Stimulated activated naive B cell treated with anti-CD40 and anti-IgM and Interleukin-4, amounts not matched to agents 10 μg/mL and 1 μg/mL and 100 μg/mL, for 72 hours (primary cell): ENCODE data around the gene ARHGEF26.

Experiments used
- ATAC-seq, 2 donors: fragments of 150-1000 bp; cut with Tn5 transposase; replicated peaks; 2 replicates each; pipeline ENCODE4 v1.10.0; 2021; ENCODE audit warnings: moderate library complexity in 1 of 2
- DNase-seq: peaks from one replicate; pipeline ENCODE4 v3.0.0; 2021
- H3K27ac Mint-ChIP-seq: one replicate; pipeline ENCODE4 v1.8.0; 2022; ENCODE audit warnings: mild to moderate bottlenecking, mixed read lengths
- H3K27me3 Mint-ChIP-seq, 2 donors: one replicate each; pipeline ENCODE4 v1.8.0; 2022; ENCODE audit warnings: mixed read lengths in 2 of 2
- H3K36me3 Mint-ChIP-seq, 2 donors: one replicate each; pipeline ENCODE4 v1.8.0; 2022; ENCODE audit warnings: mixed read lengths in 2 of 2, mild to moderate bottlenecking in 1 of 2
- H3K4me1 Mint-ChIP-seq, 2 donors: one replicate each; pipeline ENCODE4 v1.8.0; 2022; ENCODE audit warnings: mixed read lengths in 2 of 2, mild to moderate bottlenecking in 1 of 2
- H3K4me3 Mint-ChIP-seq, 2 donors: one replicate each; pipeline ENCODE4 v1.8.0; 2022; ENCODE audit warnings: mild to moderate bottlenecking in 2 of 2, mixed read lengths in 2 of 2, moderate library complexity in 1 of 2
- H3K9me3 Mint-ChIP-seq, 2 donors: one replicate each; pipeline ENCODE4 v1.8.0; 2022; ENCODE audit warnings: mixed read lengths in 2 of 2, mild to moderate bottlenecking in 1 of 2

Gene ARHGEF26

DNA sequence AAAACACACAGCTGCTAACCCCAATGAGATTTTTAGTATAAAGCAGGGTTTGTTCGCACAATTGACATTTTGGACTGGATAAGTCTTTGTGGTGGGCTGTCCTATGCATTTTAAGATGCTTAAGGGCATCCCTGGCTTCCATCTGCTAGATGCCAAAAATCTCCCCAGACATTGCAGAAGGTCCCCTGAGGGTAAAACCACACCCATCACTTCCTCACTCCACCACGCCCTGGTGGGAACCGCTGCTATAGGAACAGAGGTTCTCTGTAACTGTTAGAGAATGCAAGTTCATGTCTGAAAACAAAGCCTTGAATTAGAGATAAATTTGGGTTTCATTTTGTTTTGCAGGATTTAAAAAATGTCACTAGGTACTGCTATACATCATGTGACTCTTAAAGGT, 67.7 kb downstream of the ARHGEF26 start:
- H3K36me3 Mint-ChIP-seq, result no peaks in the 10 kb centered on the region
- H3K4me3 Mint-ChIP-seq, result no peak overlapping the region
- DNase-seq (no peak), ATAC-seq (peak; percentile 59)
- H3K4me1 Mint-ChIP-seq, result peaks cover 0 to 6% of the 10 kb centered on the region in 2 donors
- no peaks in the 10 kb centered on the region for H3K9me3 Mint-ChIP-seq
- H3K27me3 Mint-ChIP-seq, result peaks cover 0 to 3% of the 10 kb centered on the region in 2 donors
- no peak overlapping the region for H3K27ac Mint-ChIP-seq

- ATAC-seq (no peak), DNase-seq (no peak)
- Mint-ChIP-seq H3K27me3 (peaks cover 0 to 3% of the 10 kb centered on the region in 2 donors), H3K9me3 (no peaks in the 10 kb centered on the region), H3K4me3 (no peak overlapping the region), H3K36me3 (no peaks in the 10 kb centered on the region), H3K27ac (no peak overlapping the region), H3K4me1 (peaks cover 0 to 6% of the 10 kb centered on the region in 2 donors)
Measured at GRCh38 chr3:154191520-154191919, 70.3 kb downstream of the ARHGEF26 start.

GRCh38 chr3:154192225-154192624, 71.0 kb downstream of the ARHGEF26 start:
- H3K4me1 Mint-ChIP-seq, result peaks cover 0 to 6% of the 10 kb centered on the region in 2 donors
- no peak overlapping the region for H3K27ac Mint-ChIP-seq
- no peak for ATAC-seq
- H3K4me3 Mint-ChIP-seq, result no peak overlapping the region
- no peaks in the 10 kb centered on the region for H3K9me3 Mint-ChIP-seq
- no peaks in the 10 kb centered on the region for H3K36me3 Mint-ChIP-seq
- peaks cover 0 to 3% of the 10 kb centered on the region in 2 donors for H3K27me3 Mint-ChIP-seq
- no peak for DNase-seq

DNA sequence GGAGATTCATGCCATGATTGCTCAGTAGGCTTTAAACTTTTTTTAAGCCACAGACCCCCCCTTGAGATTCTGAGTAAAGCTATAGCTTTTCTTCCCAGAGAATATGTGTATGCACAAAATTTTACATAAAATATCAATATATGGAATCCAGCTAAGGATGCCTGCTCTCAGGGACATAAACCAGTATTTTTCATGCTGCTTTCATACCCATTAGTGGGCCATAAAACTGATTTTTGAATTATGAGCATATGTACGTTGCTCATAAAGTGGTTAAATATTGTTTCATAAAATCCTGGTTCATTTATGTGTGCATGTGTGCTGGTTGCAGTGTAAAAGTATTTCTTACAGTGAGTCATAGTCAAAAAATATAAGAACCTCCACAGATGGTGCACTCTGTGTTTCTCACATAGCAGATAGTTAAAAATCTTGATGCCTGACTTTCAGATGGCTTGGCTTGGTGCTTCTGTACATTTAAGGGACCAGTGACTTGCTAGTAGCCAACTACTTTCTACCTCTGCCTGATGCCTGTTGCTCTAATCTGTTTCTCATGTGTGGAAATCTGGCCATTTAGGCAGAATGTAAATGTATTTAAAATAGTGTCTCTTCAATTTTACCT, 71.9 kb downstream of the ARHGEF26 start:
- H3K27me3 Mint-ChIP-seq, result peaks cover 0 to 3% of the 10 kb centered on the region in 2 donors
- no peak overlapping the region for H3K4me3 Mint-ChIP-seq
- H3K9me3 Mint-ChIP-seq, result no peaks in the 10 kb centered on the region
- DNase-seq (no peak), ATAC-seq (no peak)
- H3K27ac Mint-ChIP-seq, result no peak overlapping the region
- H3K36me3 Mint-ChIP-seq, result no peaks in the 10 kb centered on the region
- peaks cover 0 to 6% of the 10 kb centered on the region in 2 donors for H3K4me1 Mint-ChIP-seq

- no peaks in the 10 kb centered on the region for H3K36me3 Mint-ChIP-seq
- no peak for ATAC-seq
- H3K4me3 Mint-ChIP-seq, result no peak overlapping the region
- peaks cover under 1 to 1% of the 10 kb centered on the region in 2 donors for H3K9me3 Mint-ChIP-seq
- H3K4me1 Mint-ChIP-seq, result no peaks in the 10 kb centered on the region
- no peak overlapping the region for H3K27ac Mint-ChIP-seq
- no peak for DNase-seq
- H3K27me3 Mint-ChIP-seq, result peaks cover 0 to 3% of the 10 kb centered on the region in 2 donors
Measured at GRCh38 chr3:154194877-154195276, 73.7 kb downstream of the ARHGEF26 start.

- no peaks in the 10 kb centered on the region for H3K4me1 Mint-ChIP-seq
- H3K27me3 Mint-ChIP-seq, result peaks cover 0 to 3% of the 10 kb centered on the region in 2 donors
- H3K36me3 Mint-ChIP-seq, result no peaks in the 10 kb centered on the region
- no peak overlapping the region for H3K4me3 Mint-ChIP-seq
- DNase-seq (no peak), ATAC-seq (no peak)
- no peak overlapping the region for H3K27ac Mint-ChIP-seq
- H3K9me3 Mint-ChIP-seq, result peaks cover 3 to 5% of the 10 kb centered on the region in 2 donors
Measured at GRCh38 chr3:154195620-154196356, 74.6 kb downstream of the ARHGEF26 start.

DNA sequence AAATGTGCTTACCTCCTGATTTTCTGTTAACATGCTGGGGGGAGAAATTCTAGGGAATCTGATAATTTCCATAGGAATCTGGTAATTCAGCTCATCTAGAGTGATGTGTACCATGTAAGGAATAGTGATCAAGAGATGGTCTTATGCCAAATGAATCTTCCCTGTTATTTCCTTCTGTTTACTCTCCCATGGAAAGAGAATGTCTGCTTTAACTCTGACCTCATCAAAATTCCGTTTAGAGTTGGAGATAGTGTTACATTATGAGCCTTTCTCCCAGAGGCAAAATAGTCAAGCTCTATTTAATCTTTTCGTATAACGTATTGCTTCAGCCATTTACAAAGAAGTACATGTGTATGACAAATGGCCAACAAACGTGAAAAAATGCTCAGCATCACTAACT, 76.6 kb downstream of the ARHGEF26 start:
- Mint-ChIP-seq H3K9me3 (peaks cover 3 to 5% of the 10 kb centered on the region in 2 donors), H3K4me3 (no peak overlapping the region), H3K36me3 (no peaks in the 10 kb centered on the region), H3K27ac (no peak overlapping the region), H3K27me3 (no peaks in the 10 kb centered on the region), H3K4me1 (no peaks in the 10 kb centered on the region)
- DNase-seq, result no peak
- no peak for ATAC-seq

DNA sequence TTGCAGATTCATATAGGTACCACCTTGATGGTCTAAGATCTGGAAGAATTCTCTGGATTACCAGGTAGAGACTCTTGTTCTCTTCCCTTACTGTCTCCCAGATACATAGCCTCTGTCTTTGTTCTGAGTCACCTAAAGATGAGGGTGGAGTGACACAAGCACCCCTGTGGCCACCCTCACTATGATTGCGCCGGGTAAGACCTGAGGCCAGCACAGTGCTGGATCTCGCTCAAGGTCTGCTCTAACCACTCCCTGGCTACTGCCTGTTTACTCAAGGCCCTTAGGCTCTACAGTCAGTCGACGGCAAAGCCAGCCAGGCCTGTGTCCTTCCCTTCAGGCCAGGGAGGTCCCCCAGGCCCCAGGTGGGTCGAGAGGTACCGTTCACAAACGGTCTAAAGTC, 88.3 kb downstream of the ARHGEF26 start:
- Mint-ChIP-seq H3K36me3 (no peaks in the 10 kb centered on the region), H3K4me1 (no peaks in the 10 kb centered on the region), H3K27me3 (peaks cover 0 to 3% of the 10 kb centered on the region in 2 donors), H3K27ac (no peak overlapping the region), H3K4me3 (no peak overlapping the region), H3K9me3 (peaks cover 7 to 10% of the 10 kb centered on the region in 2 donors)
- DNase-seq (no peak), ATAC-seq (no peak)

DNA sequence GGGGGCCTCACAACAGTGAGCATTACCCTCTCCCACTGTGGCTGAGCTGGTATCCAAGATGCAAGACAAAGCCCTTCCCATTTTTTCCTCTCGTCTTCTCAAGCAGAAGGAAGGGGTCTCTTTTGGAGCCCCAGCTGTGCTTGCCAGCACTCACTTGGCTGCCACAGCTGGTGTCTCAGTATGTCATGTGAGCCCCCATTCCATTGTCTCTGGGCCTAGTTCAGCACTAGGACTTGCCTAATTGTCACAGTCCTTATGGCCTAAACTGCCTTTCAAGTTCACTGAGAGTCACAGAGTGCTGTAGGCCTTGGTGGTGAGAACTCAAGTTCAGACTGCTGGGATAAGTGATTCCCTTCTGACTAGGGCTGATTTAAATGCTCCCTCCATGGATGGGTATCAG, 89.8 kb downstream of the ARHGEF26 start:
- ATAC-seq (no peak), DNase-seq (no peak)
- peaks cover 0 to 3% of the 10 kb centered on the region in 2 donors for H3K27me3 Mint-ChIP-seq
- no peak overlapping the region for H3K27ac Mint-ChIP-seq
- H3K9me3 Mint-ChIP-seq, result peaks cover 3 to 4% of the 10 kb centered on the region in 2 donors
- H3K4me1 Mint-ChIP-seq, result no peaks in the 10 kb centered on the region
- no peaks in the 10 kb centered on the region for H3K36me3 Mint-ChIP-seq
- H3K4me3 Mint-ChIP-seq, result no peak overlapping the region

GRCh38 chr3:154214306-154214705, 93.1 kb downstream of the ARHGEF26 start:
- H3K9me3 Mint-ChIP-seq, result no peaks in the 10 kb centered on the region
- no peaks in the 10 kb centered on the region for H3K27me3 Mint-ChIP-seq
- no peaks in the 10 kb centered on the region for H3K4me1 Mint-ChIP-seq
- H3K4me3 Mint-ChIP-seq, result no peak overlapping the region
- H3K27ac Mint-ChIP-seq, result no peak overlapping the region
- DNase-seq, result no peak
- no peak for ATAC-seq
- no peaks in the 10 kb centered on the region for H3K36me3 Mint-ChIP-seq

- DNase-seq, result no peak
- H3K27me3 Mint-ChIP-seq, result no peaks in the 10 kb centered on the region
- H3K27ac Mint-ChIP-seq, result no peak overlapping the region
- no peaks in the 10 kb centered on the region for H3K36me3 Mint-ChIP-seq
- no peak for ATAC-seq
- H3K4me1 Mint-ChIP-seq, result no peaks in the 10 kb centered on the region
- H3K9me3 Mint-ChIP-seq, result no peaks in the 10 kb centered on the region
- no peak overlapping the region for H3K4me3 Mint-ChIP-seq
Measured at GRCh38 chr3:154217671-154218070, 96.5 kb downstream of the ARHGEF26 start.

DNA sequence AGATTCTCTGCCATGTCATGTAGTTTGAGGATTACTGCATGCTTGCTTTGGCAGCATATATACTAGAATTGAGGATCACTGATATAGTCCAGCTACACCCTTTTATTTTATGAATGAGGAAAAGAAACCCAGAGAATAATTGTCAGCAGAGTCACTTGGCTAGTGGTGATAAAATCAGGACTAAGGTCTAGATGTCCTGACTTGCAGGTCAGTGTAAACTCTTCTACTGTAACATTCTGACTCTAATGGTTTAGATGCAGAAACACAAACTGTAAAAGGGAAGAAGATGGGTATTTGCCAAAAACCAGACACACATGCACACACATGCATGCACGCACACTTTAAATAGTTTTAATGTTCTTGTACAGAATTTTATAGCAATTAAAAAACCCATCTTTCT, 97.5 kb downstream of the ARHGEF26 start:
- Mint-ChIP-seq H3K27ac (no peak overlapping the region), H3K4me3 (no peak overlapping the region), H3K9me3 (no peaks in the 10 kb centered on the region), H3K4me1 (no peaks in the 10 kb centered on the region), H3K27me3 (no peaks in the 10 kb centered on the region), H3K36me3 (no peaks in the 10 kb centered on the region)
- ATAC-seq (no peak), DNase-seq (no peak)

DNA sequence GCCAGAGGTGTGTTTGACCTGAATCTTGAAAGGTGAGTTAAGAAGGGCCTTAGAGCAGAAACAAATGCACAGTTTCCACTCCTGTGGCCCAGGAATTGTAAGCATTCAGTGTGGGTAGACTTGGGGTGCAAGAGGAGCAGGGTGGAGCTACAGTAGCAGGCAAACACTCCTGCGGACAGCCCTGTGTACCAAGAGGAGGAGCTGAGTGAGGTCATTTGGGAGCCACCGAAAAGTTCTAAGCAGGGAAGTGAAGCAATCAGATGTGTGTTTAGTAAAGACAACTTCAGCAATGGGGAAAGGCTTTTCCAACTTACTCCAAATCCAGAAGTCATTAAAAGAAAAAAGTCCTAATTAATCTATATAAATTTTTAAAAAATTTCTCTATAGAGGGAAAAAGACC, 99.3 kb downstream of the ARHGEF26 start:
- H3K9me3 Mint-ChIP-seq, result no peaks in the 10 kb centered on the region
- H3K27me3 Mint-ChIP-seq, result no peaks in the 10 kb centered on the region
- DNase-seq (no peak), ATAC-seq (no peak)
- no peak overlapping the region for H3K4me3 Mint-ChIP-seq
- no peaks in the 10 kb centered on the region for H3K36me3 Mint-ChIP-seq
- H3K27ac Mint-ChIP-seq, result no peak overlapping the region
- H3K4me1 Mint-ChIP-seq, result no peaks in the 10 kb centered on the region

GRCh38 chr3:154223519-154223918, 102.3 kb downstream of the ARHGEF26 start:
- Mint-ChIP-seq H3K27me3 (no peaks in the 10 kb centered on the region), H3K27ac (no peak overlapping the region), H3K4me3 (no peak overlapping the region), H3K4me1 (no peaks in the 10 kb centered on the region), H3K36me3 (no peaks in the 10 kb centered on the region), H3K9me3 (no peaks in the 10 kb centered on the region)
- ATAC-seq, result no peak
- DNase-seq, result no peak

DNA sequence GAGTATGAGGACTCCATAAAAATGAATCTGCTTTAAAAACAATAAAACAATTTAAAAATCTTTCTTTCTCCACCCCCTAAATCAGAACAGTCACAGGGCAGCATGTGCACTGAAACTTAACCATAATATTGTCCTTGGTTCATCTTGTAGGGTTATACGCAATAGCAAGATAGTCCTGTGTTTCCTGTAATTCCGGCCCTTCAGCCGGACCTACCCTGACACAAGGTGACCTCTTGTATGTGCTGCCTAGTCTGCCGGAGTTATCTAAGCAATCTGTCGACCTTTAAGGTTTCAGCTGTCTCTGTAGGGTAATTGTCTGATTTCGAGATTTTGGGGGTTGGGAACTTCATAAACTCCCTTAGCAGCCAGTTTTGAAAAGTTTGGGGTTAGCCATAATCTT, 103.2 kb downstream of the ARHGEF26 start:
- no peaks in the 10 kb centered on the region for H3K4me1 Mint-ChIP-seq
- no peaks in the 10 kb centered on the region for H3K9me3 Mint-ChIP-seq
- H3K27me3 Mint-ChIP-seq, result no peaks in the 10 kb centered on the region
- H3K27ac Mint-ChIP-seq, result no peak overlapping the region
- no peak overlapping the region for H3K4me3 Mint-ChIP-seq
- no peak for DNase-seq
- no peaks in the 10 kb centered on the region for H3K36me3 Mint-ChIP-seq
- ATAC-seq, result no peak
